Esophagus squamous epithelium (tissue), 5 donors: ENCODE data around the gene PCSK4. TPM values are rescaled to one million over a fixed set of nuclear protein-coding genes. Genes with fewer than 3 reads are reported as not detected.

Source experiments
- DNase-seq: peaks from one replicate; lab custom pipeline; 2025; lab: John Stamatoyannopoulos, UW
- H3K27ac ChIP-seq, 4 donors: fragments of 200-600 bp; sonication (generic); one replicate each; pipeline ENCODE4 v1.5.1; 2016 to 2019; ENCODE audit warnings: mild to moderate bottlenecking in 1 of 4
- H3K27me3 ChIP-seq, 4 donors: fragments of 200-600 bp; sonication (generic); 1 replicate in 3 of 4; 2 replicates in 1 of 4; pipeline versions ENCODE4 v1.5.1 to v1.6.0; 2017 to 2021; ENCODE audit warnings: antibody characterized with exemption in 1 of 4
- H3K36me3 ChIP-seq, 3 donors: fragments of 200-600 bp; sonication (generic); one replicate each; pipeline ENCODE4 v1.5.1; 2016 to 2019
- H3K4me1 ChIP-seq, 3 donors: fragments of 200-600 bp; sonication (generic); one replicate each; pipeline ENCODE4 v1.5.1; 2017 to 2019
- H3K4me3 ChIP-seq, 4 donors: fragments of 200-600 bp; sonication (generic); 1 replicate in 3 of 4; 2 replicates in 1 of 4; pipeline ENCODE4 v1.5.1; 2016 to 2019; ENCODE audit warnings: mild to moderate bottlenecking in 2 of 4, moderate library complexity in 1 of 4
- H3K9me3 ChIP-seq, 3 donors: fragments of 200-600 bp; sonication (generic); one replicate each; pipeline ENCODE4 v1.5.1; 2016 to 2019
- POLR2A ChIP-seq, 4 donors: fragments of 450-650 bp; IDR thresholded peaks; one replicate each; pipeline ENCODE4 v1.6.1; 2017; ENCODE audit warnings: antibody characterized with exemption in 4 of 4, mild to moderate bottlenecking in 4 of 4, moderate library complexity in 3 of 4
- WGBS, 2 donors: methylation state at CpG; one replicate each; pipeline ENCODE4 v1.1.5; 2018; 5-methylcytosine and 5-hydroxymethylcytosine counted together
- intact Hi-C: fragments of 100-400 bp; cut with DNase I; formaldehyde crosslinking; loops from one replicate; pipeline ENCODE4 v1.15.0; 2022
- total RNA-seq, 4 donors: library from RNA; depleted of rRNA; stranded (reverse); fragments of >200 nt; gene quantifications; one replicate each; pipeline ENCODE4 v1.1.0, GENCODE V29; 2016
- TF ChIP-seq, protein P1 (sequence below), 6 experiments: fragments of 450-650 bp in 4 of 6; fragments of 200-600 bp in 2 of 6; sonication (generic) in 2 of 6; IDR thresholded peaks; one replicate each; pipeline ENCODE4 v1.5.1; 2016 to 2019; ENCODE audit warnings: antibody characterized with exemption in 6 of 6, mild to moderate bottlenecking in 4 of 6, moderate library complexity in 4 of 6
- donor health status: DM: yes; HTN: yes; CAD: no.

PCSK4 gene
- total RNA-seq, 4 donors from 2014 or later: 0.35 to 5.5 (median 1.1) TPM

DNA sequence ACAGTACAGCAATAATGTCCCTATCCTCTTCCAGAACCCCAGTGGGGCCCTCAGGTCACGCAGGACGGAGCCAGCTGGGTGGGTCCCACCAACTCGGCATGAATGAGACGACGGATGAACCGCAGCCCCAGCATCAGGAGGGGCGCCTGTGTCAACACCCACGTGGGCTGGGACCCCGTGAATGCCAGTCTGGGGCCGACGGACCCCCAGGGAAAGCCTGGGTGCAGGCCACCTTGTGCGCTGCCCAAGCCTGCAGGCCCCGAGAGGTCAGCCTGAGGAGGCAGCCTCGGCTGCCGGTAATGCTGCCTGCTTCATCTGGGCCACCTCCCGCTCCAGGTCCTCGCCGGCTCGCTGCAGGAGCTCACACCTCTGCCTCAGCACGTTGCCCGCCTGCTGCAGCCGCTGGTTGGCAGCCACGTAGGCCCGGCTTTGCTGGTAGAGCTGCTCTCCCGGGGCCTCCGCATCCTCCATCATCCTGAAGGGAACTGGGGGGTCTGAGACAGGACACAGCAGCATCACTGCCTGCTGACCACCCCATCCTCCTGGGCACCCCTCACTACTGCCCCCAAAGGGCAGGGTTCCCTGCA lies 15.3 kb downstream of the PCSK4 start:
- Histone ChIP-seq H3K4me1 (peaks cover 31 to 68% (median 34%) of the 10 kb centered on the region in 3 donors), H3K9me3 (no peaks in the 10 kb centered on the region), H3K27ac (no peak overlapping the region), H3K27me3 (peaks cover 5 to 52% (median 25%) of the 10 kb centered on the region in 4 donors), H3K4me3 (no peak overlapping the region), H3K36me3 (peaks cover 0 to 31% (median 0%) of the 10 kb centered on the region in 3 donors)
- no peak for DNase-seq
- 81% methylated on average over 7 of the region's 26 CpGs; no CpG with 5 or more reads in 1 of the 2 donors for WGBS, 2 donors
- TF ChIP-seq POLR2A (IDR thresholded peaks at IDR 0.05): no peak
- TF ChIP-seq, protein P1, sequence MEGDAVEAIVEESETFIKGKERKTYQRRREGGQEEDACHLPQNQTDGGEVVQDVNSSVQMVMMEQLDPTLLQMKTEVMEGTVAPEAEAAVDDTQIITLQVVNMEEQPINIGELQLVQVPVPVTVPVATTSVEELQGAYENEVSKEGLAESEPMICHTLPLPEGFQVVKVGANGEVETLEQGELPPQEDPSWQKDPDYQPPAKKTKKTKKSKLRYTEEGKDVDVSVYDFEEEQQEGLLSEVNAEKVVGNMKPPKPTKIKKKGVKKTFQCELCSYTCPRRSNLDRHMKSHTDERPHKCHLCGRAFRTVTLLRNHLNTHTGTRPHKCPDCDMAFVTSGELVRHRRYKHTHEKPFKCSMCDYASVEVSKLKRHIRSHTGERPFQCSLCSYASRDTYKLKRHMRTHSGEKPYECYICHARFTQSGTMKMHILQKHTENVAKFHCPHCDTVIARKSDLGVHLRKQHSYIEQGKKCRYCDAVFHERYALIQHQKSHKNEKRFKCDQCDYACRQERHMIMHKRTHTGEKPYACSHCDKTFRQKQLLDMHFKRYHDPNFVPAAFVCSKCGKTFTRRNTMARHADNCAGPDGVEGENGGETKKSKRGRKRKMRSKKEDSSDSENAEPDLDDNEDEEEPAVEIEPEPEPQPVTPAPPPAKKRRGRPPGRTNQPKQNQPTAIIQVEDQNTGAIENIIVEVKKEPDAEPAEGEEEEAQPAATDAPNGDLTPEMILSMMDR (IDR thresholded peaks at IDR 0.05): no peak
- intact Hi-C loops: no loop called here

DNA sequence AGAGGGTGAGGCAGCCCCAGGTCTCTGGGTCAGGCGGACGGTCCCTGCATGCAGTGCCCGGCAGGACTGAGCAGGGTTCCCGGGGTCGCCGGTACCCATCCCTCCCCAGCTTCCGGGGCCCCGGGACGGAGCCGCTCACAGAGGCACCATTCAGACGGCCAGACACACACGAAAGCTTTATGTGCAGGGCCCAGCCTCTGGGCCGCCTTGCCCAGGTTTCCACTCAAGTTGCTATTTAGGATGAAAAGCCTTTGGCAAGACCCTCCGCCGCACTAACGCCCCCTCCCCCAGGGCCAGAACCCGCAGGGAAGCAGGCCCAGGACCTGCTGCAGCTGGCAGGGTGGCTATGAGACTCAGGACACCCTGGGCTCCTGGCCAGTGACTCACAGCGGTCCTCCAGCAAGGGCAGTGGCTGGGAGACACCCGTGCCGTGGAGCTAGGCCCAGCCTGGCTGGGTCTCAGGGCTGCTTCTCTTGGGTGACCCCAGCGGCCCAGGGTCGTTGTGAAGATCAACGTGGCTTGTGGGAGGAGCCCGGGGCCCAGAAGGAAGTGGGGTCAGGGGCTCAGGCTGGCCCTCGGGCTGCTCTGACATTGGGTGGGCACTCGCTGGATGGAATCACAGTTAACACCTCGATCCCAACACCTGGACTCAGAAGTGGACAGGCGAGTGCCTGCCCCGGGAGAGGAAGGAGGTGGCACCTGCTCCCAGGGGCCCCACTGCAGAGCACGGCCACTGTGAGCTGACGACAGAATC lies 16.0 kb downstream of the PCSK4 start:
- no peaks in the 10 kb centered on the region for H3K9me3 ChIP-seq
- H3K4me3 ChIP-seq: no peak overlapping the region
- H3K4me1 ChIP-seq: peaks cover 37 to 68% (median 38%) of the 10 kb centered on the region in 3 donors
- DNase-seq: no peak
- peaks cover 0 to 31% (median 0%) of the 10 kb centered on the region in 3 donors for H3K36me3 ChIP-seq
- 67 to 76% methylated on average over 4 to 18 of the region's 31 CpGs for WGBS, 2 donors
- H3K27ac ChIP-seq: no peak overlapping the region
- peaks cover 8 to 59% (median 26%) of the 10 kb centered on the region in 4 donors for H3K27me3 ChIP-seq
- intact Hi-C loops: no loop called here
- TF ChIP-seq POLR2A (IDR thresholded peaks at IDR 0.05): no peak
- TF ChIP-seq, protein P1 (IDR thresholded peaks at IDR 0.05): no peak

DNA sequence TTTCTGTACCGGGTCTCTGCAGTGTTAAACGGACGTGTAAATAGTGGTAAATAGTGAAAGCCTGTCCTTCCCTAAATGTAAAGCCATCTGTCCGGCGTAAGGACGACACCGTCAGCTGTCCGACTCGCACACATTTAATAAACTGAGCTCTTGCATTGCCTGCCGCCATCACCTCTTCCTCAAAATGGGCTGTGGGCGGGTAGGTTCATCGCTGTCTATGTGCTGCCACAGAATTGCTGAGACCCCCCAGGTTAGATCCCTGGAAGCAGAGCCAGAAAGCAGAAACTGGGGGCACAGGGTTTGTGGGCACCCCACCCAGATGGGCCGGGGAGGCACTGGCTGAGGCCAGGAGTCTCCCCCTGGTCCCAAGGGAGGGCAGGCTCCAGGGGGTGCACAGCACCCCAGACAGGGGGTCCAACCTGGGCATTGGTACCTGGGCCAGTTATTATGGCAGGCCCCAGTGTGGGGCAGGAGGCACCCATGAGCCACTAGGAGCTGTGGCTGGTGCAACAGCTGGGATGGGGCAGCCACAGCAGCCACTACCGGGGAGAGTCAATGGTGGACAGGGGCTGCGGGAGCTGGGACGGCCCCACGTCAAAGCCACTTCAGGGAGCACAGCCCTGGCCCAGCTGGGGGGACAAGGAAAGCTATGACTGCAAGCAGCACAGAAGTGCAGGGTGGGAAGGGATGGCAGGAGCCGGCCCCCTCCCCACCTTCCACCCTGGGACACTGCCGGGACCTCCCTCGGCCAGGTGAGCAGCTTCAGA lies 16.9 kb downstream of the PCSK4 start:
- no peak for DNase-seq
- 57 to 80% methylated on average over 7 to 9 of the region's 20 CpGs for WGBS, 2 donors
- Histone ChIP-seq H3K27ac (no peak overlapping the region), H3K27me3 (peaks cover 9 to 68% (median 32%) of the 10 kb centered on the region in 4 donors), H3K4me1 (peaks cover 41 to 70% (median 44%) of the 10 kb centered on the region in 3 donors), H3K4me3 (no peak overlapping the region), H3K9me3 (no peaks in the 10 kb centered on the region), H3K36me3 (peaks cover 0 to 31% (median 0%) of the 10 kb centered on the region in 3 donors)
- TF ChIP-seq POLR2A (IDR thresholded peaks at IDR 0.05): no peak
- intact Hi-C loops: no loop called here

DNA sequence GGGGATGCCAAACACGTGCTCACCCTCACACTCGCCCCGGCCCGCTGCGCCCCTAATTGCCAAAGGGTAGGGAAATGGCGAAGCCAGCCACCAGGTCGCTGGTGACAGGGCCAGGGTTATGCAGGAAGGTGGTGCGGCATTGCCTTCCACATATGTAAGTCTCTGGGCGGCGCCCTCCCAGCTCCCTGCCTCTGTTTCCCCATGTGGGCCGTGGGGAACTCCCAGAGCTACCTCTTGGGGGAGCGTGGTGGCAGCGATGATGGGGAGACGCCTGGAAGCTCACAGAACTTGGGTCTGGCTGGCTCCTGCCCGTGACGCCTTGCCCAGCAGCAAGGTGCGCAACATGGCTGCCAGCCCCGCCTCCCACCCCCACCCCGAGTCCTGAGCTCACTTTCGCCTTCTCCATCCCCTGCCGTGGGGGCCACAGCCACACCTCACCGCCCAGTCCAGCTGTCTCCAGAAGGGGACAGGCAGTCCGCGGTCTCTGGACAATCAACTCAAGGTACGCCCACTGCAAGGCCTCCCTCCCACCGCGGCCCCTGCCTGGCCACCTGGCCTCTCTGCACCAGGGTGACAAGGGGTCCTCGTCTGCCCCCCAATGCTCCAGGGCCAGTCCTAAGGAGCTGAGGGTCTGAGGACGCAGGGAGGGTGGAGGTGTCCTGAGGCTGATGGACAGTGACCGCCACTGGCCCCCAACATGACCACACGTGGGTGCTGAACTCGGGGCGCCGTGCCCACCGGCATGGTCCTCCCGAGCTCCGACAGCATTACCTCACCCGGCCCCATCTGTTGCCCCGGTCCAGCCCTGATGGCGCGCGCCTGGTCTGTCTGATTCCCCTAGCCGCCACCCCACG lies 17.7 kb downstream of the PCSK4 start:
- H3K4me1 ChIP-seq: peaks cover 41 to 70% (median 45%) of the 10 kb centered on the region in 3 donors
- intact Hi-C loops: no loop called here
- TF ChIP-seq, protein P1 (IDR thresholded peaks at IDR 0.05): no peak
- TF ChIP-seq POLR2A (IDR thresholded peaks at IDR 0.05): no peak
- H3K4me3 ChIP-seq: no peak overlapping the region
- H3K27ac ChIP-seq: no peak overlapping the region
- H3K27me3 ChIP-seq: peaks cover 17 to 76% (median 37%) of the 10 kb centered on the region in 4 donors
- no peaks in the 10 kb centered on the region for H3K9me3 ChIP-seq
- 60% methylated on average over 7 of the region's 44 CpGs; no CpG with 5 or more reads in 1 of the 2 donors for WGBS, 2 donors
- no peak for DNase-seq
- H3K36me3 ChIP-seq: peaks cover 0 to 31% (median 0%) of the 10 kb centered on the region in 3 donors
